ENCODE results near the gene PNKD. TPM values are rescaled to one million over a fixed set of nuclear protein-coding genes. Genes with fewer than 3 reads are reported as not detected.

The PNKD gene
- total RNA-seq, 1 experiment from 2014 or later: 49.8 TPM

GRCh38 chr2:218387369-218388194 is 117.3 kb downstream of the PNKD start:
- Mint-ChIP-seq H3K4me1 (peaks cover 10% of the 10 kb centered on the region), H3K4me3 (peak overlapping the region; percentile 77), H3K27ac (peak overlapping the region; percentile 72), H3K27me3 (ENCODE audit: low read depth) (peaks cover 29% of the 10 kb centered on the region), H3K36me3 (no peaks in the 10 kb centered on the region), H3K9me3 (no peaks in the 10 kb centered on the region)
- ChIA-PET POLR2A (interaction anchor here (1.0 to 1.2 kb wide), 2 partner anchors 20 to 80 kb away, joined by 3 read pairs; no protein-coding TSS in a partner anchor), CTCF (interaction anchor here (0.9 to 2.7 kb wide), 5 partner anchors 8 to 95 kb away, joined by 3 to 13 read pairs (median 4); partner anchors contain the start of genes CATIP and TMBIM1)
- ATAC-seq (peak; percentile 93), DNase-seq (ENCODE audit: low spot score) (peak; percentile 83)
- TF ChIP-seq ZNF263 (CRISPR knock-in tag; IDR thresholded peaks at IDR 0.05; ENCODE audit: low read depth): no peak
- no peak for TF ChIP-seq PRDM15 (CRISPR knock-in tag; IDR thresholded peaks at IDR 0.05)
- TF ChIP-seq SMAD4 (CRISPR knock-in tag; IDR thresholded peaks at IDR 0.05): 0 out of 2 replicates have a peak, but pooled peaks have one; percentile 26
- no peak for TF ChIP-seq GABPB1 (CRISPR knock-in tag; IDR thresholded peaks at IDR 0.05)
- 0 out of 2 replicates have a peak, but pooled peaks have one; percentile 44 for TF ChIP-seq FOXK1 (CRISPR knock-in tag; IDR thresholded peaks at IDR 0.05)
- no peak for TF ChIP-seq MXD4 (CRISPR knock-in tag; IDR thresholded peaks at IDR 0.05; ENCODE audit: borderline replicate concordance)
- TF ChIP-seq ZBTB21 (CRISPR knock-in tag; IDR thresholded peaks at IDR 0.05; ENCODE audit: borderline replicate concordance): peak; percentile 80
- peak; percentile 84 for TF ChIP-seq TP53 (CRISPR knock-in tag; IDR thresholded peaks at IDR 0.05)
- TF ChIP-seq, protein P1, sequence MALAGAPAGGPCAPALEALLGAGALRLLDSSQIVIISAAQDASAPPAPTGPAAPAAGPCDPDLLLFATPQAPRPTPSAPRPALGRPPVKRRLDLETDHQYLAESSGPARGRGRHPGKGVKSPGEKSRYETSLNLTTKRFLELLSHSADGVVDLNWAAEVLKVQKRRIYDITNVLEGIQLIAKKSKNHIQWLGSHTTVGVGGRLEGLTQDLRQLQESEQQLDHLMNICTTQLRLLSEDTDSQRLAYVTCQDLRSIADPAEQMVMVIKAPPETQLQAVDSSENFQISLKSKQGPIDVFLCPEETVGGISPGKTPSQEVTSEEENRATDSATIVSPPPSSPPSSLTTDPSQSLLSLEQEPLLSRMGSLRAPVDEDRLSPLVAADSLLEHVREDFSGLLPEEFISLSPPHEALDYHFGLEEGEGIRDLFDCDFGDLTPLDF (CRISPR knock-in tag; IDR thresholded peaks at IDR 0.05): no peak
- peak; percentile 42; the same call in 1 of the 2 replicates for TF ChIP-seq ZNF416 (CRISPR knock-in tag; IDR thresholded peaks at IDR 0.05)
- TF ChIP-seq, protein P2, sequence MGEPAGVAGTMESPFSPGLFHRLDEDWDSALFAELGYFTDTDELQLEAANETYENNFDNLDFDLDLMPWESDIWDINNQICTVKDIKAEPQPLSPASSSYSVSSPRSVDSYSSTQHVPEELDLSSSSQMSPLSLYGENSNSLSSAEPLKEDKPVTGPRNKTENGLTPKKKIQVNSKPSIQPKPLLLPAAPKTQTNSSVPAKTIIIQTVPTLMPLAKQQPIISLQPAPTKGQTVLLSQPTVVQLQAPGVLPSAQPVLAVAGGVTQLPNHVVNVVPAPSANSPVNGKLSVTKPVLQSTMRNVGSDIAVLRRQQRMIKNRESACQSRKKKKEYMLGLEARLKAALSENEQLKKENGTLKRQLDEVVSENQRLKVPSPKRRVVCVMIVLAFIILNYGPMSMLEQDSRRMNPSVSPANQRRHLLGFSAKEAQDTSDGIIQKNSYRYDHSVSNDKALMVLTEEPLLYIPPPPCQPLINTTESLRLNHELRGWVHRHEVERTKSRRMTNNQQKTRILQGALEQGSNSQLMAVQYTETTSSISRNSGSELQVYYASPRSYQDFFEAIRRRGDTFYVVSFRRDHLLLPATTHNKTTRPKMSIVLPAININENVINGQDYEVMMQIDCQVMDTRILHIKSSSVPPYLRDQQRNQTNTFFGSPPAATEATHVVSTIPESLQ (CRISPR knock-in tag; IDR thresholded peaks at IDR 0.05): no peak
- peak; percentile 83 for TF ChIP-seq SP1 (CRISPR knock-in tag; conservative IDR thresholded peaks at IDR 0.05)
- TF ChIP-seq, protein P3, sequence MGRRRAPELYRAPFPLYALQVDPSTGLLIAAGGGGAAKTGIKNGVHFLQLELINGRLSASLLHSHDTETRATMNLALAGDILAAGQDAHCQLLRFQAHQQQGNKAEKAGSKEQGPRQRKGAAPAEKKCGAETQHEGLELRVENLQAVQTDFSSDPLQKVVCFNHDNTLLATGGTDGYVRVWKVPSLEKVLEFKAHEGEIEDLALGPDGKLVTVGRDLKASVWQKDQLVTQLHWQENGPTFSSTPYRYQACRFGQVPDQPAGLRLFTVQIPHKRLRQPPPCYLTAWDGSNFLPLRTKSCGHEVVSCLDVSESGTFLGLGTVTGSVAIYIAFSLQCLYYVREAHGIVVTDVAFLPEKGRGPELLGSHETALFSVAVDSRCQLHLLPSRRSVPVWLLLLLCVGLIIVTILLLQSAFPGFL (CRISPR knock-in tag; IDR thresholded peaks at IDR 0.05; ENCODE audit: borderline replicate concordance): no peak
- TF ChIP-seq RELA (CRISPR knock-in tag; IDR thresholded peaks at IDR 0.05; ENCODE audit: borderline replicate concordance): 0 out of 2 replicates have a peak, but pooled peaks have one; percentile 67
- 0 out of 2 replicates have a peak, but pooled peaks have one; percentile 57 for TF ChIP-seq ZNF232 (CRISPR knock-in tag; IDR thresholded peaks at IDR 0.05)
- 0 out of 2 replicates have a peak, but pooled peaks have one; percentile 36 for TF ChIP-seq TEAD1 (CRISPR knock-in tag; IDR thresholded peaks at IDR 0.05)
- TF ChIP-seq SMAD3 (CRISPR knock-in tag; IDR thresholded peaks at IDR 0.05; ENCODE audit: borderline replicate concordance): 0 out of 2 replicates have a peak, but pooled peaks have one; percentile 61
- TF ChIP-seq CBFB (CRISPR knock-in tag; IDR thresholded peaks at IDR 0.05; ENCODE audit: low read depth): no peak
- no peak for TF ChIP-seq NR3C1 (CRISPR knock-in tag; conservative IDR thresholded peaks at IDR 0.05; ENCODE audit: low read depth)
- TF ChIP-seq, protein P4, sequence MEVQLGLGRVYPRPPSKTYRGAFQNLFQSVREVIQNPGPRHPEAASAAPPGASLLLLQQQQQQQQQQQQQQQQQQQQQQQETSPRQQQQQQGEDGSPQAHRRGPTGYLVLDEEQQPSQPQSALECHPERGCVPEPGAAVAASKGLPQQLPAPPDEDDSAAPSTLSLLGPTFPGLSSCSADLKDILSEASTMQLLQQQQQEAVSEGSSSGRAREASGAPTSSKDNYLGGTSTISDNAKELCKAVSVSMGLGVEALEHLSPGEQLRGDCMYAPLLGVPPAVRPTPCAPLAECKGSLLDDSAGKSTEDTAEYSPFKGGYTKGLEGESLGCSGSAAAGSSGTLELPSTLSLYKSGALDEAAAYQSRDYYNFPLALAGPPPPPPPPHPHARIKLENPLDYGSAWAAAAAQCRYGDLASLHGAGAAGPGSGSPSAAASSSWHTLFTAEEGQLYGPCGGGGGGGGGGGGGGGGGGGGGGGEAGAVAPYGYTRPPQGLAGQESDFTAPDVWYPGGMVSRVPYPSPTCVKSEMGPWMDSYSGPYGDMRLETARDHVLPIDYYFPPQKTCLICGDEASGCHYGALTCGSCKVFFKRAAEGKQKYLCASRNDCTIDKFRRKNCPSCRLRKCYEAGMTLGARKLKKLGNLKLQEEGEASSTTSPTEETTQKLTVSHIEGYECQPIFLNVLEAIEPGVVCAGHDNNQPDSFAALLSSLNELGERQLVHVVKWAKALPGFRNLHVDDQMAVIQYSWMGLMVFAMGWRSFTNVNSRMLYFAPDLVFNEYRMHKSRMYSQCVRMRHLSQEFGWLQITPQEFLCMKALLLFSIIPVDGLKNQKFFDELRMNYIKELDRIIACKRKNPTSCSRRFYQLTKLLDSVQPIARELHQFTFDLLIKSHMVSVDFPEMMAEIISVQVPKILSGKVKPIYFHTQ (CRISPR knock-in tag; IDR thresholded peaks at IDR 0.05): no peak
- TF ChIP-seq ESRRA (CRISPR knock-in tag; IDR thresholded peaks at IDR 0.05; ENCODE audit: borderline replicate concordance): no peak
- TF ChIP-seq, protein P5, sequence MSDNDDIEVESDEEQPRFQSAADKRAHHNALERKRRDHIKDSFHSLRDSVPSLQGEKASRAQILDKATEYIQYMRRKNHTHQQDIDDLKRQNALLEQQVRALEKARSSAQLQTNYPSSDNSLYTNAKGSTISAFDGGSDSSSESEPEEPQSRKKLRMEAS (CRISPR knock-in tag; IDR thresholded peaks at IDR 0.05): peak; percentile 80

Measured in WTC11 (cell line).